GM12864 (cell line): Measurements from ENCODE around the gene NKX1-1.
"Not testable (repeated sequence)": the region's sequence is repeated elsewhere in the genome, so short reads cannot be mapped to it uniquely, and the experiment has no call there.

Experiments used
- DNase-seq: peaks from one replicate; pipeline ENCODE4 v3.0.0-alpha.2; 2011; ENCODE audit warnings: low read depth
- H3K4me3 ChIP-seq: 2 replicates; pipeline ENCODE4 v1.5.1; 2011; ENCODE audit warnings: mild to moderate bottlenecking, low read depth, low read length, control low read depth
- TF ChIP-seq, protein P1 (sequence below): IDR thresholded peaks from 2 replicates; pipeline ENCODE4 v1.5.1; 2011; ENCODE audit warnings: low read depth, mild to moderate bottlenecking, moderate library complexity, low read length, control low read depth, inconsistent platforms; ENCODE audit errors: missing control alignments

The NKX1-1 gene

GRCh38 chr4:1376841-1377605 is 29.2 kb downstream of the NKX1-1 start:
- DNase-seq = no peak
- no peak overlapping the region for H3K4me3 ChIP-seq
- TF ChIP-seq, protein P1, sequence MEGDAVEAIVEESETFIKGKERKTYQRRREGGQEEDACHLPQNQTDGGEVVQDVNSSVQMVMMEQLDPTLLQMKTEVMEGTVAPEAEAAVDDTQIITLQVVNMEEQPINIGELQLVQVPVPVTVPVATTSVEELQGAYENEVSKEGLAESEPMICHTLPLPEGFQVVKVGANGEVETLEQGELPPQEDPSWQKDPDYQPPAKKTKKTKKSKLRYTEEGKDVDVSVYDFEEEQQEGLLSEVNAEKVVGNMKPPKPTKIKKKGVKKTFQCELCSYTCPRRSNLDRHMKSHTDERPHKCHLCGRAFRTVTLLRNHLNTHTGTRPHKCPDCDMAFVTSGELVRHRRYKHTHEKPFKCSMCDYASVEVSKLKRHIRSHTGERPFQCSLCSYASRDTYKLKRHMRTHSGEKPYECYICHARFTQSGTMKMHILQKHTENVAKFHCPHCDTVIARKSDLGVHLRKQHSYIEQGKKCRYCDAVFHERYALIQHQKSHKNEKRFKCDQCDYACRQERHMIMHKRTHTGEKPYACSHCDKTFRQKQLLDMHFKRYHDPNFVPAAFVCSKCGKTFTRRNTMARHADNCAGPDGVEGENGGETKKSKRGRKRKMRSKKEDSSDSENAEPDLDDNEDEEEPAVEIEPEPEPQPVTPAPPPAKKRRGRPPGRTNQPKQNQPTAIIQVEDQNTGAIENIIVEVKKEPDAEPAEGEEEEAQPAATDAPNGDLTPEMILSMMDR = no peak

- no peak for DNase-seq
- H3K4me3 ChIP-seq = no peak overlapping the region
- TF ChIP-seq, protein P1 = no peak
Measured at GRCh38 chr4:1376391-1376840, 29.8 kb downstream of the NKX1-1 start.

DNA sequence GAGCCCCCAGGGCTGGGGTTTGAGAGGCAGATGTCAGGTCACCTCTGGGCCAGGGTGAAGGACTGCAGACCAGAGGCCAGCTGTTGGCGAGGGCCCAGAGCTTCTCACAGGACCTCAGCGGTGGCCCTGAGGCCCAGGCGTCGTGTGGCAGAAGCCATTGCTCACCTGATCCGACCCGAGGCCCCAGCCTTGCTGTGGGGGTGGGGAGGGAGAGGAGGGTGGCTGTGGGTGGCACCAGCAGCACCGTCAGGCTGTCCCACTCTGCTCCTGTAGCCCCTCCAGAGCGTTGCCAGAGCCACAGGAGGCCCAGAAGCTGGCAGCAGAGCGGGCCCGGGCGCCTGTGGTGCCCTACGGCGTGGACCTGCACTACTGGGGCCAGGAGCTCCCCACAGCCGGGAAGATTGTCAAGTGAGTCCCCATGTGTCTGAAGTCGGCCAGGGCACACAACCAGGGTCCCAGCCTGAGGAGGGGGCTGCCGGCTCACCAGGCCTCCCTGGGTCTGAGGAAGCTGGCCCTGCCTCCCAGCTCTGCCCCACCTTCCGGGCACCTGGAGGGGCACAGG is 30.4 kb downstream of the NKX1-1 start:
- no peak for DNase-seq
- no peak overlapping the region for H3K4me3 ChIP-seq
- TF ChIP-seq, protein P1 = no peak

DNA sequence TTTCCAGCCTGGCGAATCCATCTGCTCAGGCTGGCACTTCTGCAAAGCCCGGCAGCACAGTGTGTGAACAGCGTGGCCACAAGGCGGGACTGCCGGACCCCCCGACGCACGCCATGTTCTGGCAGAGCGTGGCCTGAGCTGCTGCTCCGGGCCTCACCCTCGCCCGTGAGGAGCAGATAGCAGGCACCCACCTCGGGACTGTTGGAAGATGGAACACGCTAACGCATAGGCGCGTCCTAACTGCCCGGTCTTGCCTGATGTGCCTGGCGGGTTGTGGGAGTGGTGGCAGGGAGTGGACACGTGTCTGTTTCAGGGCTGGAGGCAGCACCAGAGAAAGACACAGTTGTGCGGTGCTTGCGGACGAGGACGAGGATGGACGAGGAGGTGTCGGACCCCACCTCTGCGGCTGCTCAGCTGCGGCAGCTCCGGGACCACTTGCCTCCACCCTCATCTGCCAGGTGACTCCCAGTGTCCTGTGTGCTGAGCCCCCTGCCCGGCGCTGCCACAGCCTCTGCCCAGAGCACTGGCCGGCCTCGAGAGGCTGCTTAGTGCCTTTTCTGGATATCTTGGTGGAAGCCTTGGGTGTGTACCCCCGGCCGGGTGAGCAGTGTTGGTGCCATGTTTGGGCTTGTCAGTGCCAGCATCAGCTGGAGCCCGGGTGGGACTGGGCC is 31.1 kb downstream of the NKX1-1 start:
- no peak overlapping the region for H3K4me3 ChIP-seq
- no peak for DNase-seq
- TF ChIP-seq, protein P1 = no peak

- DNase-seq = no peak
- H3K4me3 ChIP-seq = no peak overlapping the region
- TF ChIP-seq, protein P1 = no peak
Measured at GRCh38 chr4:1374706-1375045, 31.6 kb downstream of the NKX1-1 start.

GRCh38 chr4:1373892-1374705 is 32.1 kb downstream of the NKX1-1 start:
- no peak overlapping the region for H3K4me3 ChIP-seq
- DNase-seq = no peak
- TF ChIP-seq, protein P1 = no peak

- H3K4me3 ChIP-seq, DNase-seq: not testable (repeated sequence)
Measured at GRCh38 chr4:1372576-1372975, 33.7 kb downstream of the NKX1-1 start.
